ENCODE measurements around the gene TSPAN6.

The TSPAN6 gene

GRCh38 chrX:100662170-100662569 lies 25.6 kb upstream of the TSPAN6 start:
- no peak for DNase-seq (ENCODE audit: low spot score)
- in situ Hi-C loops (cut with MboI; ENCODE audit: low pct_unique_long_range_greater_than_20kb, low sequenced_read_pairs, unreplicated experiment): no loop called here
- TF ChIP-seq CTCF (IDR thresholded peaks at IDR 0.05; ENCODE audit: extremely low read depth, insufficient read depth, missing control alignments): no peak

GRCh38 chrX:100659431-100660137 lies 23.0 kb upstream of the TSPAN6 start:
- in situ Hi-C loops (cut with MboI; ENCODE audit: low pct_unique_long_range_greater_than_20kb, low sequenced_read_pairs, unreplicated experiment): no loop called here
- TF ChIP-seq CTCF (IDR thresholded peaks at IDR 0.05; ENCODE audit: extremely low read depth, insufficient read depth, missing control alignments): no peak
- no peak for DNase-seq (ENCODE audit: low spot score)

GRCh38 chrX:100658941-100659381 lies 22.4 kb upstream of the TSPAN6 start:
- in situ Hi-C loops (cut with MboI; ENCODE audit: low pct_unique_long_range_greater_than_20kb, low sequenced_read_pairs, unreplicated experiment): no loop called here
- DNase-seq (ENCODE audit: low spot score): no peak
- no peak for TF ChIP-seq CTCF (IDR thresholded peaks at IDR 0.05; ENCODE audit: extremely low read depth, insufficient read depth, missing control alignments)

- TF ChIP-seq CTCF (IDR thresholded peaks at IDR 0.05; ENCODE audit: extremely low read depth, insufficient read depth, missing control alignments): peak; percentile 30
- in situ Hi-C loops (cut with MboI; ENCODE audit: low pct_unique_long_range_greater_than_20kb, low sequenced_read_pairs, unreplicated experiment): no loop called here
- DNase-seq (ENCODE audit: low spot score): no peak
These were observed 17.7 kb upstream of the TSPAN6 start for GRCh38 chrX:100654261-100654660.

GRCh38 chrX:100652266-100652665 lies 15.7 kb upstream of the TSPAN6 start:
- no peak for TF ChIP-seq CTCF (IDR thresholded peaks at IDR 0.05; ENCODE audit: extremely low read depth, insufficient read depth, missing control alignments)
- no peak for DNase-seq (ENCODE audit: low spot score)
- in situ Hi-C loops (cut with MboI; ENCODE audit: low pct_unique_long_range_greater_than_20kb, low sequenced_read_pairs, unreplicated experiment): no loop called here

- no peak for TF ChIP-seq CTCF (IDR thresholded peaks at IDR 0.05; ENCODE audit: extremely low read depth, insufficient read depth, missing control alignments)
- in situ Hi-C loops (cut with MboI; ENCODE audit: low pct_unique_long_range_greater_than_20kb, low sequenced_read_pairs, unreplicated experiment): no loop called here
- no peak for DNase-seq (ENCODE audit: low spot score)
These were observed 14.2 kb upstream of the TSPAN6 start for GRCh38 chrX:100650841-100651240.
